ENCODE measurements around the gene TNS3.
"Not testable (repeated sequence)": the region's sequence is repeated elsewhere in the genome, so short reads cannot be mapped to it uniquely, and the experiment has no call there.

The TNS3 gene

GRCh38 chr7:47559306-47560220, 22.3 kb downstream of the TNS3 start:
- DNase-seq, result no peak

DNA sequence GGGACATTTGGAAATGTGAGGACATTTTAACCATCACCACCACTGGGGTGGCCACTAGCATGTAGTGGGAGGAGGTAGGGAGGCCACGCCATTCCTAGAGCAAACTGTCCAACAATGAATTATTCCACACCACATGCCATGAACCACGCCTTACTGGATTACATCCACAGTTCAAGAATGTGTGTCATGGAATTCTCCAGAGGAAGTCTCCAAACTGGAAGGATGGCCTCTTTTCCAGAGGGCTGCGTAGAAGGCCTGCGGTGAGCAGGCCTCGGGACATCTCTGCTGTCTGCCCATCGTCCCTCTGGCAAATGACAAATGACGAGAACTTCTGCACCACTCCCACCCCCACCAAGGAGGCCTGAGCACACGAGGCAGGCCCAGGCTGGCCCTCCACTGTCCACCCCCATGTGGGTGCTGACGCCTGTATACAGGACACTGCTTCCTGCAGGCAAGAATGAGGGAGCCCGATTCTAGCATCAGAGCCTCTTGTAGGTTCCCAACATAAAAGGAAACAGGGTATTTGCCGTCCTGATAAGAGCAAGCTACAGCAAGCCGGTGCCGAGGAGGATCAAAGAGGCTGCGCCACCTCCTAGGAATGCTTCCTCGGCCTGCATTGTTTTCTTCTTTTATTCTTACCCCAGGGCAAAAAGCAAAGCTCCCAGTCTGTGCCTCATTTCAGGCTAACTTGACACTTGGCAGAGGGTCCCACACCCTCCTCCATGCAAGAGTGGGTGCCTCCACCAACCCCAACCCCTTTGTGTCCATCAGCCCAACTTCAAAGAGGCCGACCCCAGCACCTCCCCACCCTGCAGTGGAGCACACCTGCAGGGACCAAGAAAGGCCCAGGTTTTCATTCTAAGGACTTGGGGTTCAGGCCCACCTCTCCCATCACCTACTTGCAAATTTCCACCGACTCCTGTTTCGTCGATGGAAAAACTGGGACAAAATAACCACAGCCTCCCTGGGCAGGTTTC, 23.9 kb downstream of the TNS3 start:
- no peak for DNase-seq

GRCh38 chr7:47557317-47557693, 24.6 kb downstream of the TNS3 start:
- no peak for DNase-seq

DNA sequence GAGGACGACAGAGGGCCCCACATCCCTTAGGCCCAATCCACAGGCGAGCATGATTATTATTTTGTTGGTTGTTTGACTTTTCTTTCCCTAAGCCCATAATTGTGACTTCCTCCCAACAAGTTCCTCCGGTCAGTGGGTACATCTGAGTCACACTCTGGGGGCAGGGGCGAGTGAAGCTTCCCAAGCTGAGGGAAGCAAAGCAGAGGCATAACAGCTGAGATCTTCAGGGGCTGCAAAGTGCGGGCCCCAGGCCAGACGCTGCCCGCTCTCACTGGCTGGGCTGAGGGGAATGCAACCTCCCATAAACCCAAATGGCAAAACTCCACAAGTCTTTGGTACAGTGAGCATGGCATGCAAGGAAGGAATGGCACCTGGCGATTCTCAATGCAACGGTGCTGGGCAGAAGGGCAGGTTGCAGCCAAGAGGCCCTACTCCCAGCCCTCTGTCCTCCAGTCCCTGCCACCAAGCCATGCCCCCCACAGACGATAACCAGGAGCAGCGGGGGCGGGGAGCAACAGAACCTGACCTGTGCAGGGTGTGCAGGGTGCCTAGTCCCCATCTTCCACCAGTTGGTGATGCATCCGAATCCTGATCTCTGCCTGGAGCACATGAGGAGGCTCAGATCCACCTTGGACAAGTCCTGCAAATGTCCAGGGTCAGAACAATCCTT, 25.3 kb downstream of the TNS3 start:
- no peak for DNase-seq

- DNase-seq, result no peak
Observed at GRCh38 chr7:47553309-47553708, 28.6 kb downstream of the TNS3 start.

- no peak for DNase-seq
Observed at GRCh38 chr7:47552621-47553020, 29.3 kb downstream of the TNS3 start.

DNA sequence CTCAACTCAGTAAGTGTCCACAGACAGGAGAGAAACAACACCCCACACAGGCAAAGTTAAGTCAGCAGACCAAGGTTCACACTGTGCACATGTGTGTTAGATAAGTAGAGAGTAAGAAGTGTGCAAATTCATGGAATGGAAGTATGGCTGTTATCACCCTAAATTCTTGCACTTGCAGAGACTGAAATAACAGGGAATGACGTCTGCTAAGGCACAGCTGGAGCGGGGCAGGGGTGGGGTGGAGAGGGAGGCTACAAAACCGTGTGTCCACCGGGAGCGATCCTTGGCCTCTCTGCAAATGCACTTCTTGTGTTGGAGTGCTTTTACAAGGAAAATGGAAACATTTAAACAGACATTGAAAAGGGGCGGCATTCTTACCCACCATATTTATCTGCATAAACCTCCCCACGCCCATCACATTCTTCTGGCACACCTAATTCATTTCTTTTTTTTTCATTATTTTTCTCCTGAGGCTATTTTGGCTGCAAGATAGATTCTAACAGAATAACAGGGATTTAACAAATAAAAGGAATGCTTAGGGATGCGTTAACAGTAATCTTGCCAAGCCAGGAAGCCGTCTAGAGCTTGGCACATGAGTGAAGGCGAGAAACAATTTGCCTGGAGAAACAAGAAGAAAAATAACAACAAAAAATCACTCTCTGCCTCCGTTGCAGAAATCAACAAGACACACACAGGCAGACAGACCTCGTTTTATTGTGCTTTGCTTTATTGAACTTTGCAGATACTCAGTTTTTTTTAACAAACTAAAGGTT, 30.1 kb downstream of the TNS3 start:
- DNase-seq, result no peak

- no peak for DNase-seq
Observed at GRCh38 chr7:47550788-47551470, 31.0 kb downstream of the TNS3 start.

DNA sequence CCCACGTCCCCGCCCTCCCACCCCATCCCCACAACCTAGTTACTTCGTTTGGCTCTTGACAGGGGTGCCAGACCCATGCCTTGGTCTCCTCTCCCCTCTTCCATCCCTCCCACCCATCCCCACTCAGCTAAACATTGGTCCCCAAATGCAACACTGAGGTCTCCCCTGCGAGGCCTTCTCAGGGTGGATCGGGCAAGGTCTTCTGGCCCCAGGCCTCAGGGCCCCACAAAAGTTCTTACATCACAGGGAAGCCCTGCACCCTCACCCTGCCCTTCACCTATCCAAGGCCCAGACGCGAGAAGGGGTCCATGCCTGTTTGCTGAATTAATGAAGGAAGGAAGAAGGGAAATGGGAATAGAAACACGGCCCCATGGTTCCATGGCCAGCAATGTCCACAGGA, 32.0 kb downstream of the TNS3 start:
- no peak for DNase-seq

GRCh38 chr7:47549397-47549796, 32.5 kb downstream of the TNS3 start:
- no peak for DNase-seq

GRCh38 chr7:47548546-47548945, 33.4 kb downstream of the TNS3 start:
- DNase-seq, result no peak

DNA sequence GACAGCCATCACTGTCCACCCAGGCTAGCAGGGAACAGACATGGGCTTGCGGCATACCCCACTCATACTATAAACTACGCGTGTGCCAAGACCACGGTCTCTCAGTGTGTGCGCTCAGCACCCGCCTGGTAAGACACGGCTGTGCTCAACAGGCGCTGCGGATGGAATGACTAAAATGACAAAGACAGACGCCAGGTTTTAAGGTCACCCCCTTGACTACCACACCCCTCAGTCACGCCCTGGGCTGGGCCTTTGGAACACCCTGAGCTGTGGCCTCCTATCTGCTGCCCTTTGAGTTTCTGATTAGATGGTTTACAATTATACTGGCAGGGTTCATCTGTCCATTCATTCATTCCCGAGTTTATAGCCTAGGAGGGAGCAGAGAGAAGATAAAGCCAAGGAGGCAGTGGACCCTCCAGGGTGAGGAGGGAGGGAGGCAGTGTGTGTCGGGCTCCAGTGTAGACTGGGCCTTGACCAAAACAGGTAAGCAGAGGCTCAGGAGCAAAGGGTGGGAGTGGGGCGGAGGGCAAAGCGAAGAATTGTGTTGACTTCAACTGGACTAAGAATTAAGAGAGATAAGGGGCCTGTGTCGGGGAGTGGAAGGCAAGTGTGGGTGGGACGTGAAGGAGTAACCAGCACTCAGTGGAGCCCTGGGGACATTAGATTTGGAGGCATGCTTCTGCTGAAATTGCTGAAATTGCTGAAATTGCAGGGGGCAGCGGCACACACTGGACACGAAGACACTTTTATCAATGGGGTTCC, 35.0 kb downstream of the TNS3 start:
- no peak for DNase-seq

- no peak for DNase-seq
Observed at GRCh38 chr7:47546171-47546570, 35.7 kb downstream of the TNS3 start.

GRCh38 chr7:47544416-47544815, 37.5 kb downstream of the TNS3 start:
- DNase-seq, result no peak

- DNase-seq, result no peak
Observed at GRCh38 chr7:47543714-47544113, 38.2 kb downstream of the TNS3 start.

DNA sequence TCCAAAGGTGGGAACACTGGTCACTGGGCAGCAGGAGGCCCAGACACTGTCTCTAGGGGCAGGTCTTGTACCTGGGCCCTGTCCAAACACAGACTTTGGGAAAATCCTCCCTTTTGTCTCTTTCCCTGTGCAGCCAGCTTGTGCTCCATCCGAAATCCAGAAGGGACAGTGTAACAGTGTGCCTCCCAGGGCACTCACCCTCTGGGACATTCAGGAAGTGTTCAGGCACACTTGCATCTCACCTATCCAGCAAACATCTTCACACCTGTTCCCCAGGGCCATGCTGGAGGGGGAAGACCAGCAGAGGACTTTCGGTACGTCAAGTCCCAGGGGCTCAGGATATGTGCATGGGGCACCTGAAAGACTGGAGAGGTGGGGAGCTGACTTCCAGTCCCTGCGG, 38.9 kb downstream of the TNS3 start:
- no peak for DNase-seq

- no peak for DNase-seq
Observed at GRCh38 chr7:47542051-47542450, 39.9 kb downstream of the TNS3 start.

- DNase-seq, result not testable (repeated sequence)
Observed at GRCh38 chr7:47541485-47541884, 40.4 kb downstream of the TNS3 start.

DNA sequence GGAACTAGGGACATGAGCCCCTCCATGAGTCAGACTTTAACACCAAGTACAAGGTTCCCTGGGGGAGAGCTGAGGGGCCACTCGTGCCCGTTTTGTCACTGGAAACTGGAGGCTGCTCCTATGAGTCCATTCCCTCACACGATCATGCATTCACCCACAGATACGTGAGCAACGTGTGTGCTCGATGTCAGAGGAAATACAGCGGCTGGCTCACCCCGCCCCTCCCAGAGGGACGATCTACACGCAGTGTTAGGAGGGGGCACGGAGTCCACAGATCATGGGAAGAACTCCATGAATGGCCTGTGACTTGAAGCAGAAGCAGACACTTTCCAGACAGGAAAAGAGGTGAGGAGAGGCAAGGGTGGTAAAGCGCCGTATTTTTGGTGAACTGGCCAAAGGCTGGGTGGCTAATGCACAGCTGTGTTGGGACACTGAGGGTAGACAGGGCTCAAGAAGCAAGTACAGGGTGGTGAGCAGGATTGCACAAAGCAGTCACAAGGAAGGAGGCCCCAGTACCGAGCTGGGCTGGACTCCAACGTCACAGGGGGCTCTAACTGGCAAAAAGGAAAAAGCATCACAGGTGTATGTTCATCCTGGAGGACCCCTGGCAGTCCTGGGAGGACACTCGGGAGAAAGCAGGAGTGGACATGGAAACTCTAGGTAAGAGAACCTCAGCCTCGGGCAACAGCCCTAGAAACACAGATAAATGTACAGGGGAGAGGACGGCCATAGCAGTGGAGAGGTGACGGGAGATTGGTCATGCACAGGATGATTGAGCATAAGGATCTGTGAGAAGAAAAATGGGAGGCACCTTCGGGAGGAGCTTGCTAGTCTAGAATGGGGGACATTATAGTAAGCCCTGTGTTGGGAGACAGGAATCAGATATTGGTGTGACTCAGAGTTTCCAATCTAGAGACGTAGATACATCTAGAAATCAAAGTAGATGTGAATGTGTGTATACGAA, 41.2 kb downstream of the TNS3 start:
- DNase-seq, result no peak

GRCh38 chr7:47540053-47540386, 41.9 kb downstream of the TNS3 start:
- no peak for DNase-seq
